GM18517 (cell line): ENCODE results near the gene C11orf54.
A peak's percentile ranks its signal among the peaks of the same experiment; 100 is the strongest.
"Not testable (repeated sequence)": the region's sequence is repeated elsewhere in the genome, so short reads cannot be mapped to it uniquely, and the experiment has no call there.

Source experiments
- ATAC-seq: cut with Tn5 transposase; IDR thresholded peaks from one replicate; pipeline ENCODE4 v1.9.1; 2021; ENCODE audit warnings: mild to moderate bottlenecking, moderate library complexity; ENCODE audit not compliant: unreplicated experiment

Gene C11orf54

GRCh38 chr11:93765551-93765950 lies 24.1 kb downstream of the C11orf54 start:
- no peak for ATAC-seq

GRCh38 chr11:93766504-93766903 lies 25.0 kb downstream of the C11orf54 start:
- no peak for ATAC-seq

GRCh38 chr11:93767018-93767417 lies 25.5 kb downstream of the C11orf54 start:
- no peak for ATAC-seq

- no peak for ATAC-seq
These were observed 28.7 kb downstream of the C11orf54 start for GRCh38 chr11:93770160-93770559.

GRCh38 chr11:93772123-93772522 lies 30.7 kb downstream of the C11orf54 start:
- ATAC-seq: no peak

GRCh38 chr11:93773045-93773477 lies 31.6 kb downstream of the C11orf54 start:
- no peak for ATAC-seq

GRCh38 chr11:93773601-93774200 lies 32.2 kb downstream of the C11orf54 start:
- ATAC-seq: no peak

GRCh38 chr11:93774560-93774959 lies 33.1 kb downstream of the C11orf54 start:
- ATAC-seq: not testable (repeated sequence)

- no peak for ATAC-seq
These were observed 33.8 kb downstream of the C11orf54 start for GRCh38 chr11:93775289-93775688.

GRCh38 chr11:93783362-93783761 lies 41.9 kb downstream of the C11orf54 start:
- no peak for ATAC-seq

GRCh38 chr11:93783765-93784144 lies 42.3 kb downstream of the C11orf54 start:
- peak; percentile 54 for ATAC-seq

GRCh38 chr11:93784145-93784934 lies 42.9 kb downstream of the C11orf54 start, which contains the start of gene MED17:
Gene MED17 (plus strand): TSS chr11:93784282. CDS start chr11:93784514, 232 bp downstream.
- ATAC-seq: peak; percentile 96

- peak; percentile 40 for ATAC-seq
These were observed 43.5 kb downstream of the C11orf54 start for GRCh38 chr11:93784935-93785360.

- no peak for ATAC-seq
These were observed 50.0 kb downstream of the C11orf54 start for GRCh38 chr11:93791493-93791892.

GRCh38 chr11:93796441-93797231 lies 55.2 kb downstream of the C11orf54 start:
- no peak for ATAC-seq

- no peak for ATAC-seq
These were observed 59.9 kb downstream of the C11orf54 start for GRCh38 chr11:93801366-93801765.

- no peak for ATAC-seq
These were observed 63.4 kb downstream of the C11orf54 start for GRCh38 chr11:93804879-93805278.

GRCh38 chr11:93807980-93808379 lies 66.5 kb downstream of the C11orf54 start:
- no peak for ATAC-seq

- no peak for ATAC-seq
These were observed 72.5 kb downstream of the C11orf54 start for GRCh38 chr11:93813974-93814373.
